ENCODE measurements around the gene IL17B. TPM values are rescaled to one million over a fixed set of nuclear protein-coding genes. Genes with fewer than 3 reads are reported as not detected.

The IL17B gene
- polyA plus RNA-seq, 1 donor (not counting 4 experiments of a cell fraction or from before 2014, with no cell fraction given), result not detected

GRCh38 chr5:149372932-149373331 lies 6.2 kb downstream of the IL17B start:
- no peaks in the 10 kb centered on the region for H3K36me3 ChIP-seq (ENCODE audit: control insufficient read depth in 2 of 2, extremely low read depth in 1 of 2, insufficient read depth in 2 of 2, low read length in 2 of 2)
- dilution Hi-C loops (cut with MboI; ENCODE audit: extremely low pct_ligation_motif_present, low sequenced_read_pairs), result no loop called here
- no peaks in the 10 kb centered on the region for H3K9me3 ChIP-seq (ENCODE audit: control insufficient read depth, low read depth, low read length)
- no peak for DNase-seq (ENCODE audit: low read depth, low spot score)
- H3K4me2 ChIP-seq (ENCODE audit: control insufficient read depth, extremely low read depth, insufficient read depth, low read depth, low read length), result no peak overlapping the region
- no peak for TF ChIP-seq CTCF (optimal IDR thresholded peaks at IDR 0.05 in 1 of 3, IDR thresholded peaks at IDR 0.05 in 1 of 3, conservative IDR thresholded peaks at IDR 0.05 in 1 of 3; ENCODE audit: extremely low read depth in 1 of 3, insufficient read depth in 2 of 3, low read length in 3 of 3)
- TF ChIP-seq EZH2 (IDR thresholded peaks at IDR 0.05; ENCODE audit: low read length), result no peak
- no peaks in the 10 kb centered on the region for H3K79me2 ChIP-seq (ENCODE audit: control insufficient read depth, insufficient read depth, low read length)
- H2AFZ ChIP-seq (ENCODE audit: control insufficient read depth, low read length), result no peak overlapping the region
- no peak overlapping the region for H3K9ac ChIP-seq (ENCODE audit: control insufficient read depth, extremely low read depth, insufficient read depth, low read length)
- H3K27ac ChIP-seq (ENCODE audit: control insufficient read depth, insufficient read depth, low read length), result no peak overlapping the region
- H3K4me1 ChIP-seq (ENCODE audit: control insufficient read depth, extremely low read depth, insufficient read depth, low read length), result no peaks in the 10 kb centered on the region
- no peak for FAIRE-seq
- no peaks in the 10 kb centered on the region for H3K9me1 ChIP-seq (ENCODE audit: control insufficient read depth, extremely low read depth, insufficient read depth, low read length)
- no peak overlapping the region for H3K4me3 ChIP-seq (ENCODE audit: control insufficient read depth in 2 of 3, extremely low read depth in 1 of 3, insufficient read depth in 2 of 3, low read depth in 1 of 3, low read length in 3 of 3)
- no peaks in the 10 kb centered on the region for H4K20me1 ChIP-seq (ENCODE audit: control insufficient read depth, extremely low read depth, insufficient read depth, low read length)
- no peaks in the 10 kb centered on the region for H3K27me3 ChIP-seq (ENCODE audit: control insufficient read depth, extremely low read depth, insufficient read depth, low read length)

GRCh38 chr5:149372076-149372795 lies 6.9 kb downstream of the IL17B start:
- TF ChIP-seq CTCF (optimal IDR thresholded peaks at IDR 0.05 in 1 of 3, IDR thresholded peaks at IDR 0.05 in 1 of 3, conservative IDR thresholded peaks at IDR 0.05 in 1 of 3; ENCODE audit: extremely low read depth in 1 of 3, insufficient read depth in 2 of 3, low read length in 3 of 3) (no peak), EZH2 (IDR thresholded peaks at IDR 0.05; ENCODE audit: low read length) (no peak)
- dilution Hi-C loops (cut with MboI; ENCODE audit: extremely low pct_ligation_motif_present, low sequenced_read_pairs), result no loop called here
- DNase-seq (ENCODE audit: low read depth, low spot score), result no peak
- no peak overlapping the region for H3K9ac ChIP-seq (ENCODE audit: control insufficient read depth, extremely low read depth, insufficient read depth, low read length)
- no peaks in the 10 kb centered on the region for H3K36me3 ChIP-seq (ENCODE audit: control insufficient read depth in 2 of 2, extremely low read depth in 1 of 2, insufficient read depth in 2 of 2, low read length in 2 of 2)
- no peaks in the 10 kb centered on the region for H3K4me1 ChIP-seq (ENCODE audit: control insufficient read depth, extremely low read depth, insufficient read depth, low read length)
- H3K79me2 ChIP-seq (ENCODE audit: control insufficient read depth, insufficient read depth, low read length), result no peaks in the 10 kb centered on the region
- no peaks in the 10 kb centered on the region for H3K9me3 ChIP-seq (ENCODE audit: control insufficient read depth, low read depth, low read length)
- FAIRE-seq, result no peak
- H3K4me3 ChIP-seq (ENCODE audit: control insufficient read depth in 2 of 3, extremely low read depth in 1 of 3, insufficient read depth in 2 of 3, low read depth in 1 of 3, low read length in 3 of 3), result no peak overlapping the region
- no peak overlapping the region for H3K4me2 ChIP-seq (ENCODE audit: control insufficient read depth, extremely low read depth, insufficient read depth, low read depth, low read length)
- no peaks in the 10 kb centered on the region for H3K9me1 ChIP-seq (ENCODE audit: control insufficient read depth, extremely low read depth, insufficient read depth, low read length)
- no peaks in the 10 kb centered on the region for H4K20me1 ChIP-seq (ENCODE audit: control insufficient read depth, extremely low read depth, insufficient read depth, low read length)
- H2AFZ ChIP-seq (ENCODE audit: control insufficient read depth, low read length), result no peak overlapping the region
- H3K27me3 ChIP-seq (ENCODE audit: control insufficient read depth, extremely low read depth, insufficient read depth, low read length), result no peaks in the 10 kb centered on the region
- no peak overlapping the region for H3K27ac ChIP-seq (ENCODE audit: control insufficient read depth, insufficient read depth, low read length)

All from keratinocyte (primary cell).